Sigmoid colon (tissue), 3 donors: ENCODE data around the gene BPIFB3.

Experiments
- POLR2A ChIP-seq, 2 donors: fragments of 450-650 bp; IDR thresholded peaks; one replicate each; pipeline ENCODE4 v1.6.1; 2016; ENCODE audit warnings: antibody characterized with exemption in 2 of 2, mild to moderate bottlenecking in 2 of 2, moderate library complexity in 2 of 2
- TF ChIP-seq, protein P1 (sequence below), 4 experiments: fragments of 450-650 bp in 3 of 4; fragments of 200-600 bp in 1 of 4; IDR thresholded peaks; one replicate each; pipeline ENCODE4 v1.5.1; 2016 to 2019; ENCODE audit warnings: antibody characterized with exemption in 4 of 4, mild to moderate bottlenecking in 3 of 4, moderate library complexity in 2 of 4

DNA sequence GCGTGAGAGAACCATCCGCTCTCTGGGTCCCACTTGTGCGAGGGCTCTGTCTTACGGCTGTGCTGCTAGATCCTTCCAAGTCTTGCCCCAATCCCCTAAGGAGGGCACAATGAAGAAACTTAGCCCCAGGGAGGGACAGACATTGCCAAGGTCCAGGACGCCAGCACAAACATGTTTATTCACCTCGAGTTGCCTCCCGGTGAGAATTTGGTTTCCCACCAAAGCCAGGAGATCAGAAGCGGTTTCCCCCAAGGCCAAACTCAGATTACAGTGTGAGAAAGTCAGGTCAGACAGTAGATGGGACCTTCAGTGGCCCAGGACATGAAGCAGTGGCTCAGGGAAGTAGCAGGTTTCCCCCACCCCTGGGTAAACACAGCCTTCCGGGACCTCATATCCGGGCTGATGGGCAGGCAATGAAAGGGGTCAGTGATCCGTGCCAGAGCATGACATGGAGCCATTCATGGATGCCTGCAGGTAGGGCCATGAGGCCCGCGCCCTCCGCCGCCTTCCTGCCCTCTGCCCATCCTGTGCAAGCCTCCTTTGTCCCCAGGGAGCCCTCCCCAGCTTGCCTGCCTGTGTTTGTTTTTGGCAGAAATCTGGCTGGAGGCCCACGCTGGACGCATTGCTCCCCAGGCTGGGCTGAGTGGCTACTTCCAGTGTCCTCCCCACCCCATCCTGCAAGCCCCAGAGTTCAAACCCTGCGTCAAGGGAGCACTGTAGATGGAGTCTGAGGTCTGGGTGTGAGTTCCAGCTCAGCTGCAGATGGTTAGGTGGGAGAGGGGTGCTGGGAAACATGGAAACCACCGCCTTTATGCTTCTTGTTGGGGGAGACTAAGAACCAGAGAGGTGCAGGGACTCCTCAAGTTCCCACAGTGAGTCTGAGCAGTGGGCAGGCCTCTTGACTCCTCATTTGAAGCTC, 44.2 kb upstream of the BPIFB3 start:
- TF ChIP-seq, protein P1, sequence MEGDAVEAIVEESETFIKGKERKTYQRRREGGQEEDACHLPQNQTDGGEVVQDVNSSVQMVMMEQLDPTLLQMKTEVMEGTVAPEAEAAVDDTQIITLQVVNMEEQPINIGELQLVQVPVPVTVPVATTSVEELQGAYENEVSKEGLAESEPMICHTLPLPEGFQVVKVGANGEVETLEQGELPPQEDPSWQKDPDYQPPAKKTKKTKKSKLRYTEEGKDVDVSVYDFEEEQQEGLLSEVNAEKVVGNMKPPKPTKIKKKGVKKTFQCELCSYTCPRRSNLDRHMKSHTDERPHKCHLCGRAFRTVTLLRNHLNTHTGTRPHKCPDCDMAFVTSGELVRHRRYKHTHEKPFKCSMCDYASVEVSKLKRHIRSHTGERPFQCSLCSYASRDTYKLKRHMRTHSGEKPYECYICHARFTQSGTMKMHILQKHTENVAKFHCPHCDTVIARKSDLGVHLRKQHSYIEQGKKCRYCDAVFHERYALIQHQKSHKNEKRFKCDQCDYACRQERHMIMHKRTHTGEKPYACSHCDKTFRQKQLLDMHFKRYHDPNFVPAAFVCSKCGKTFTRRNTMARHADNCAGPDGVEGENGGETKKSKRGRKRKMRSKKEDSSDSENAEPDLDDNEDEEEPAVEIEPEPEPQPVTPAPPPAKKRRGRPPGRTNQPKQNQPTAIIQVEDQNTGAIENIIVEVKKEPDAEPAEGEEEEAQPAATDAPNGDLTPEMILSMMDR (IDR thresholded peaks at IDR 0.05), result no peak
- no peak for TF ChIP-seq POLR2A (IDR thresholded peaks at IDR 0.05)
